Fibroblast of pulmonary artery (primary cell): ENCODE measurements around the gene RARRES2.
A peak's percentile ranks its signal among the peaks of the same experiment; 100 is the strongest.

Experiments
- DNase-seq: peaks from one replicate; pipeline ENCODE4 v3.0.0-alpha.2; 2010; ENCODE audit warnings: low read depth
- H3K4me3 ChIP-seq: replicated peaks from 2 replicates; pipeline ENCODE4 v1.5.1; 2011; ENCODE audit warnings: low read depth, mild to moderate bottlenecking, control low read depth, low read length, moderate library complexity
- TF ChIP-seq, protein P1 (sequence below): IDR thresholded peaks from 2 replicates; pipeline ENCODE4 v1.5.1; 2011; ENCODE audit warnings: mild to moderate bottlenecking, control low read depth, low read length, inconsistent platforms; ENCODE audit errors: missing control alignments

RARRES2 gene

GRCh38 chr7:150368096-150368883 is 26.9 kb upstream of the RARRES2 start, which contains the start of gene REPIN1:
TSS of gene REPIN1 (plus strand) at chr7:150368822. CDS start at chr7:150369712, 890 bp downstream.
- peak within 1 kb of the TSS; percentile 86 for H3K4me3 ChIP-seq
- TF ChIP-seq, protein P1, sequence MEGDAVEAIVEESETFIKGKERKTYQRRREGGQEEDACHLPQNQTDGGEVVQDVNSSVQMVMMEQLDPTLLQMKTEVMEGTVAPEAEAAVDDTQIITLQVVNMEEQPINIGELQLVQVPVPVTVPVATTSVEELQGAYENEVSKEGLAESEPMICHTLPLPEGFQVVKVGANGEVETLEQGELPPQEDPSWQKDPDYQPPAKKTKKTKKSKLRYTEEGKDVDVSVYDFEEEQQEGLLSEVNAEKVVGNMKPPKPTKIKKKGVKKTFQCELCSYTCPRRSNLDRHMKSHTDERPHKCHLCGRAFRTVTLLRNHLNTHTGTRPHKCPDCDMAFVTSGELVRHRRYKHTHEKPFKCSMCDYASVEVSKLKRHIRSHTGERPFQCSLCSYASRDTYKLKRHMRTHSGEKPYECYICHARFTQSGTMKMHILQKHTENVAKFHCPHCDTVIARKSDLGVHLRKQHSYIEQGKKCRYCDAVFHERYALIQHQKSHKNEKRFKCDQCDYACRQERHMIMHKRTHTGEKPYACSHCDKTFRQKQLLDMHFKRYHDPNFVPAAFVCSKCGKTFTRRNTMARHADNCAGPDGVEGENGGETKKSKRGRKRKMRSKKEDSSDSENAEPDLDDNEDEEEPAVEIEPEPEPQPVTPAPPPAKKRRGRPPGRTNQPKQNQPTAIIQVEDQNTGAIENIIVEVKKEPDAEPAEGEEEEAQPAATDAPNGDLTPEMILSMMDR, result no peak
- DNase-seq, result peak; percentile 83

- no peak for DNase-seq
- TF ChIP-seq, protein P1, result no peak
- peak overlapping the region; percentile 86 for H3K4me3 ChIP-seq
Observed at GRCh38 chr7:150367677-150368095, 26.3 kb upstream of the RARRES2 start.

DNA sequence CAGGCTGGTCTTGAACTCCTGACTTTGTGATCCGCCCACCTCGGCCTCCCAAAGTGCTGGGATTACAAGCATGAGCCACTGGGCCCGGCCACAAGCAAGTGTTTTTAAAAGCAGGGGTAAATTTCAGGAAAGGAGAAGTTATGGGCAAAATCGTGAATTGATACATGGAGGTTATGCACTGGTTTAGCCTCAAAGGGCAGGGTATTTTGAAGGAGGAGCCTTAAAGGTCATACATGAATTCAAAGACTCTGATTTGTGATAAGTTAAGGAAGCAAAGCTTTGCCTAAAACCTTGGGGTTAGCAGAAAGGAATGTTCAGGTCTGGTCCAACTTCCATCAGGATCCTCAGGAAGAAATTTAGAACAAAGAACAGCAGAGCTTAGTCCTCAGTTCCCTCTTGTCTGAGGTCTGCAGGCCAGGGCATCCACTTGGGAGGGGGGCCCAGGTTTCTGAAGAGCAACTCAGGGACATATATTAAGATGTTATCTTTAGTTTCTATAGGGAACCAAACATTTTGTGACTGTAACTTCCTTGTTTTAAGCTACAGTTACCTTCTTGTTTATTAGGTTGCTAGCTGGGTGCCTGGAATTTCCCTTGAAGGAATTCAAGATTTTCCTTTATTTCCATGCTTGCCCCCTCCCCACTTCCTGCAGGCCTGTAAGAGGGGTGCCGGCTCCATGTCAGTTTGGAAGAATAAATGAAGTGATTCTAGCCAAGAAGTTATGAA is 24.4 kb upstream of the RARRES2 start:
- DNase-seq, result no peak
- H3K4me3 ChIP-seq, result no peak overlapping the region
- TF ChIP-seq, protein P1, result no peak

- H3K4me3 ChIP-seq, result no peak overlapping the region
- DNase-seq, result no peak
- TF ChIP-seq, protein P1, result no peak
Observed at GRCh38 chr7:150365194-150365593, 23.8 kb upstream of the RARRES2 start.

DNA sequence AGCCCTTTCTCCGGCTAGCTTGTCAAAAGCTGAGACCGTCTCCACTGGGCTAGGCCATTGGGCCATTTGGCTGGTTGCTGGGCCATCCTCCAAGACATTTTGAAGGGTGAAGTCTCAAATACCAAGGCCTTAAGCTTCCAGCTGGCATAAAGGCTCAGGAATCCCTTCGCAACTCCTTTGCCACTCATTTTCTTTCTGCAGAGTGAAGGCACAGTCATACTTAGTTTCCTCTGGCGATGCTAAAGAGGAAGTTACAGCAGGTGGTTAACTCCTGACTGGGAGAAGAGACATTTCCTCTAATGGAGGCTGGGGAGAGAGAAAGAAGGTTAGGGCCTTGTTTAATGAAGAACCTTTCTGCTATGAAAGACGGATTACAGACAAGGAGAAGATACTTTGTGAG is 22.4 kb upstream of the RARRES2 start:
- no peak overlapping the region for H3K4me3 ChIP-seq

GRCh38 chr7:150363370-150363769 is 21.9 kb upstream of the RARRES2 start:
- no peak for DNase-seq
- H3K4me3 ChIP-seq, result no peak overlapping the region
- TF ChIP-seq, protein P1, result no peak

More for the DNA sequence above, 22.4 kb upstream of the RARRES2 start:
- TF ChIP-seq, protein P1, result no peak
- no peak for DNase-seq
